Naive thymus-derived CD4-positive, alpha-beta T cell (primary cell): ENCODE results near the gene LRRK1. TPM values are rescaled to one million over a fixed set of nuclear protein-coding genes. Genes with fewer than 3 reads are reported as not detected.
A peak's percentile ranks its signal among the peaks of the same experiment; 100 is the strongest.

ENCODE experiments used
- ATAC-seq: fragments of 150-1000 bp; cut with Tn5 transposase; 2 replicates; pipeline ENCODE4 v1.10.0; 2021; ENCODE audit warnings: mild to moderate bottlenecking, moderate library complexity
- CTCF ChIA-PET: fragments of 350-600 bp; sonication (Branson Sonifier 250); formaldehyde crosslinking; loops from one replicate; lab custom pipeline; 2021; ENCODE audit warnings: antibody characterized with exemption; lab: Charles Lee
- POLR2A ChIA-PET: fragments of 350-600 bp; sonication (Branson Sonifier 250); formaldehyde crosslinking; loops from one replicate; lab custom pipeline; 2021; ENCODE audit warnings: antibody characterized with exemption, inconsistent platforms; lab: Charles Lee
- DNase-seq, 9 donors: peaks; one replicate each; pipeline versions ENCODE4 v3.0.0 to v3.0.0-alpha.2; 2020 to 2022; ENCODE audit warnings: mixed read lengths in 1 of 9
- H3K27ac ChIP-seq: one replicate; pipeline ENCODE4 v1.7.0; 2013; ENCODE audit warnings: mild to moderate bottlenecking, low read depth, low read length, moderate library complexity
- H3K27me3 ChIP-seq, 2 donors: one replicate each; pipeline ENCODE4 v1.7.0; 2013; ENCODE audit warnings: low read length in 2 of 2, mild to moderate bottlenecking in 2 of 2, moderate library complexity in 2 of 2; ENCODE audit not compliant: control insufficient read depth in 2 of 2, insufficient read depth in 2 of 2
- H3K36me3 ChIP-seq, 3 experiments: 1 replicate in 2 of 3; 2 replicates in 1 of 3; pipeline ENCODE4 v1.7.0; 2013; ENCODE audit warnings: low read length in 3 of 3, mild to moderate bottlenecking in 3 of 3, moderate library complexity in 1 of 3; ENCODE audit not compliant: insufficient read depth in 3 of 3, control insufficient read depth in 2 of 3
- H3K4me1 ChIP-seq, 2 donors: one replicate each; pipeline ENCODE4 v1.7.0; 2013; ENCODE audit warnings: low read length in 2 of 2, mild to moderate bottlenecking in 2 of 2, moderate library complexity in 1 of 2; ENCODE audit not compliant: control insufficient read depth in 2 of 2, insufficient read depth in 2 of 2
- H3K4me3 ChIP-seq: 2 replicates; pipeline ENCODE4 v1.7.0; 2013; ENCODE audit warnings: mild to moderate bottlenecking, low read length
- H3K9me3 ChIP-seq, 3 experiments: 1 replicate in 2 of 3; 2 replicates in 1 of 3; pipeline ENCODE4 v1.7.0; 2013; ENCODE audit warnings: low read length in 3 of 3; ENCODE audit not compliant: control insufficient read depth in 2 of 3
- H3K27ac Mint-ChIP-seq, 9 donors: one replicate each; pipeline ENCODE4 v1.8.0; 2020 to 2022; ENCODE audit warnings: mixed read lengths in 9 of 9, mild to moderate bottlenecking in 8 of 9, moderate library complexity in 5 of 9, inconsistent platforms in 2 of 9
- H3K27me3 Mint-ChIP-seq, 5 donors: one replicate each; pipeline ENCODE4 v1.8.0; 2021 to 2022; ENCODE audit warnings: mixed read lengths in 5 of 5, mild to moderate bottlenecking in 1 of 5
- H3K36me3 Mint-ChIP-seq, 5 donors: one replicate each; pipeline ENCODE4 v1.8.0; 2020 to 2022; ENCODE audit warnings: mixed read lengths in 5 of 5, mild to moderate bottlenecking in 3 of 5, inconsistent platforms in 1 of 5
- H3K4me1 Mint-ChIP-seq, 7 donors: one replicate each; pipeline ENCODE4 v1.8.0; 2020 to 2022; ENCODE audit warnings: mixed read lengths in 7 of 7, mild to moderate bottlenecking in 3 of 7, inconsistent platforms in 1 of 7
- H3K4me3 Mint-ChIP-seq, 10 donors: one replicate each; pipeline ENCODE4 v1.8.0; 2020 to 2022; ENCODE audit warnings: mild to moderate bottlenecking in 10 of 10, mixed read lengths in 10 of 10, moderate library complexity in 6 of 10, inconsistent platforms in 2 of 10
- H3K9me3 Mint-ChIP-seq, 11 donors: one replicate each; pipeline ENCODE4 v1.8.0; 2020 to 2022; ENCODE audit warnings: mixed read lengths in 11 of 11, mild to moderate bottlenecking in 4 of 11, inconsistent platforms in 1 of 11, moderate library complexity in 1 of 11
- intact Hi-C, 2 donors: fragments of 100-400 bp; cut with micrococcal nuclease; formaldehyde crosslinking; loops; one replicate each; pipeline ENCODE4 v1.15.1; 2023
- polyA plus RNA-seq, 2 donors: library from polyadenylated mRNA; unstranded; fragments of 300-500 nt; fragmentation: Illumina TruSeq; gene quantifications; one replicate each; pipeline ENCODE4 v1.2.3, GENCODE V29; 2021
- total RNA-seq, 6 experiments: library from RNA in 5 of 6; stranded (reverse) in 5 of 6; gene quantifications; 1 replicate in 5 of 6; 2 replicates in 1 of 6; pipeline ENCODE4 v1.2.3 and lab custom pipeline; 2021 to 2026

The LRRK1 gene
- total and polyA plus RNA-seq, 7 experiments from 2014 or later = 0.54 to 15.1 (median 0.60) TPM; not detected in 2

GRCh38 chr15:101048581-101049030 lies 129.4 kb downstream of the LRRK1 start:
- ChIA-PET POLR2A (no interaction called here), CTCF (no interaction called here)
- Mint-ChIP-seq H3K4me1 (no peaks in the 10 kb centered on the region), H3K4me3 (no peak overlapping the region), H3K36me3 (no peaks in the 10 kb centered on the region), H3K9me3 (no peaks in the 10 kb centered on the region), H3K27ac (no peak overlapping the region), H3K27me3 (peaks cover 0 to 8% (median 5%) of the 10 kb centered on the region in 5 donors)
- ATAC-seq = no peak
- Histone ChIP-seq H3K9me3 (no peaks in the 10 kb centered on the region), H3K4me1 (no peaks in the 10 kb centered on the region), H3K36me3 (no peaks in the 10 kb centered on the region), H3K27ac (no peak overlapping the region), H3K27me3 (no peaks in the 10 kb centered on the region), H3K4me3 (no peak overlapping the region)
- peak in 1 of 9 donors; percentile 16 for DNase-seq
- intact Hi-C loops = no loop called here

- H3K4me3 Mint-ChIP-seq = no peak overlapping the region
- CTCF ChIA-PET = no interaction called here
- peaks cover 0 to 7% (median 3%) of the 10 kb centered on the region in 5 donors for H3K27me3 Mint-ChIP-seq
- no peaks in the 10 kb centered on the region for H3K36me3 ChIP-seq
- H3K4me1 ChIP-seq = no peaks in the 10 kb centered on the region
- ATAC-seq (no peak), DNase-seq (no peak)
- H3K27me3 ChIP-seq = no peaks in the 10 kb centered on the region
- H3K4me3 ChIP-seq = no peak overlapping the region
- no peaks in the 10 kb centered on the region for H3K9me3 Mint-ChIP-seq
- no peak overlapping the region for H3K27ac Mint-ChIP-seq
- no peaks in the 10 kb centered on the region for H3K36me3 Mint-ChIP-seq
- intact Hi-C loops = no loop called here
- no peak overlapping the region for H3K27ac ChIP-seq
- no peaks in the 10 kb centered on the region for H3K9me3 ChIP-seq
- H3K4me1 Mint-ChIP-seq = no peaks in the 10 kb centered on the region
- POLR2A ChIA-PET = no interaction called here
Measured at GRCh38 chr15:101049282-101049681, 130.1 kb downstream of the LRRK1 start.

- DNase-seq = no peak
- Mint-ChIP-seq H3K36me3 (no peaks in the 10 kb centered on the region), H3K27me3 (peaks cover 0 to 5% (median 0%) of the 10 kb centered on the region in 5 donors), H3K4me1 (no peaks in the 10 kb centered on the region), H3K9me3 (no peaks in the 10 kb centered on the region), H3K4me3 (no peak overlapping the region), H3K27ac (no peak overlapping the region)
- Histone ChIP-seq H3K36me3 (no peaks in the 10 kb centered on the region), H3K4me3 (no peak overlapping the region), H3K4me1 (no peaks in the 10 kb centered on the region), H3K9me3 (no peaks in the 10 kb centered on the region), H3K27ac (no peak overlapping the region), H3K27me3 (no peaks in the 10 kb centered on the region)
- ATAC-seq = no peak
- CTCF ChIA-PET = no interaction called here
- POLR2A ChIA-PET = no interaction called here
- intact Hi-C loops = no loop called here
Measured at GRCh38 chr15:101049856-101050622, 130.9 kb downstream of the LRRK1 start.

- no peak overlapping the region for H3K27ac ChIP-seq
- no peaks in the 10 kb centered on the region for H3K36me3 Mint-ChIP-seq
- POLR2A ChIA-PET = no interaction called here
- ATAC-seq = no peak
- H3K9me3 ChIP-seq = no peaks in the 10 kb centered on the region
- no peaks in the 10 kb centered on the region for H3K36me3 ChIP-seq
- peaks cover 0 to 2% (median 0%) of the 10 kb centered on the region in 5 donors for H3K27me3 Mint-ChIP-seq
- DNase-seq = no peak
- no peak overlapping the region for H3K4me3 Mint-ChIP-seq
- intact Hi-C loops = no loop called here
- CTCF ChIA-PET = no interaction called here
- no peaks in the 10 kb centered on the region for H3K4me1 ChIP-seq
- H3K9me3 Mint-ChIP-seq = no peaks in the 10 kb centered on the region
- no peaks in the 10 kb centered on the region for H3K4me1 Mint-ChIP-seq
- no peak overlapping the region for H3K4me3 ChIP-seq
- H3K27me3 ChIP-seq = no peaks in the 10 kb centered on the region
- no peak overlapping the region for H3K27ac Mint-ChIP-seq
Measured at GRCh38 chr15:101050623-101051290, 131.6 kb downstream of the LRRK1 start.

- intact Hi-C loops = no loop called here
- H3K36me3 ChIP-seq = no peaks in the 10 kb centered on the region
- no peak overlapping the region for H3K4me3 Mint-ChIP-seq
Measured at GRCh38 chr15:101051291-101052030, 132.3 kb downstream of the LRRK1 start.

GRCh38 chr15:101052031-101052620 lies 133.0 kb downstream of the LRRK1 start:
- Histone ChIP-seq H3K4me3 (no peak overlapping the region), H3K4me1 (no peaks in the 10 kb centered on the region), H3K9me3 (no peaks in the 10 kb centered on the region), H3K27ac (no peak overlapping the region), H3K27me3 (no peaks in the 10 kb centered on the region), H3K36me3 (no peaks in the 10 kb centered on the region)
- Mint-ChIP-seq H3K27ac (no peak overlapping the region), H3K4me1 (no peaks in the 10 kb centered on the region), H3K9me3 (no peaks in the 10 kb centered on the region), H3K36me3 (no peaks in the 10 kb centered on the region), H3K4me3 (no peak overlapping the region), H3K27me3 (peaks cover 0 to 1% (median 0%) of the 10 kb centered on the region in 5 donors)
- ChIA-PET POLR2A (no interaction called here), CTCF (no interaction called here)
- DNase-seq (no peak), ATAC-seq (no peak)
- intact Hi-C loops = no loop called here

More at GRCh38 chr15:101051291-101052030, 132.3 kb downstream of the LRRK1 start:
- Histone ChIP-seq H3K27ac (no peak overlapping the region), H3K4me1 (no peaks in the 10 kb centered on the region), H3K9me3 (no peaks in the 10 kb centered on the region), H3K27me3 (no peaks in the 10 kb centered on the region), H3K4me3 (no peak overlapping the region)
- ChIA-PET POLR2A (no interaction called here), CTCF (no interaction called here)
- ATAC-seq (no peak), DNase-seq (no peak)
- Mint-ChIP-seq H3K27me3 (peaks cover 0 to 1% (median 0%) of the 10 kb centered on the region in 5 donors), H3K36me3 (no peaks in the 10 kb centered on the region), H3K4me1 (no peaks in the 10 kb centered on the region), H3K27ac (no peak overlapping the region), H3K9me3 (no peaks in the 10 kb centered on the region)
